OCI-LY1 (cell line): ENCODE results near the gene MARK1.

Source experiments
- EZH2 ChIP-seq: fragments of 200-600 bp; sonication (generic), shearing (Covaris generic); IDR thresholded peaks from 2 replicates; pipeline ENCODE4 v1.8.0; 2017; ENCODE audit warnings: borderline replicate concordance, mixed run types, mild to moderate bottlenecking, antibody characterized with exemption, low read length, moderate library complexity, mixed read lengths
- TF ChIP-seq, protein P1 (sequence below): fragments of 200-600 bp; sonication (generic), shearing (Covaris generic); IDR thresholded peaks from 2 replicates; pipeline ENCODE4 v1.5.1; 2017; ENCODE audit warnings: mild to moderate bottlenecking, antibody characterized with exemption, low read length, moderate library complexity, mixed read lengths

DNA sequence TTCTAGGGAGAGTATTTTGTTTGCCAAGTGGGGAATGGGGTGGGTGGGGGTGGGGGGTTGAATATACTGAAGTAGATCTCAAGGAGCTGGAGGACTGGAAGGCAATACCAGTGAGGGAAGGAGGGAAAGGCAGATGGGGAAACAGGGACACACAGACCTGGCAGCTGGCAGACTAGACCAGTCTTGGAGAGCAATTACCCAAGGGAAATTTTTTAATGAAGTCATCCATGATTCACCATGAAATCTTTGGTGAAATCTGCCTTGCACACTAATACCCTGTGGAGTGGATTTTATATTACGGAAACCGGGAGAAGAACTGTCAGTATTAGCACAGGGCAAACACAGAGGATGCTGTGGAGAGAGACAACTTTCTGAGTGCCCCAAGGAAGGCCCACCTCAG lies 29.7 kb upstream of the MARK1 start:
- TF ChIP-seq, protein P1, sequence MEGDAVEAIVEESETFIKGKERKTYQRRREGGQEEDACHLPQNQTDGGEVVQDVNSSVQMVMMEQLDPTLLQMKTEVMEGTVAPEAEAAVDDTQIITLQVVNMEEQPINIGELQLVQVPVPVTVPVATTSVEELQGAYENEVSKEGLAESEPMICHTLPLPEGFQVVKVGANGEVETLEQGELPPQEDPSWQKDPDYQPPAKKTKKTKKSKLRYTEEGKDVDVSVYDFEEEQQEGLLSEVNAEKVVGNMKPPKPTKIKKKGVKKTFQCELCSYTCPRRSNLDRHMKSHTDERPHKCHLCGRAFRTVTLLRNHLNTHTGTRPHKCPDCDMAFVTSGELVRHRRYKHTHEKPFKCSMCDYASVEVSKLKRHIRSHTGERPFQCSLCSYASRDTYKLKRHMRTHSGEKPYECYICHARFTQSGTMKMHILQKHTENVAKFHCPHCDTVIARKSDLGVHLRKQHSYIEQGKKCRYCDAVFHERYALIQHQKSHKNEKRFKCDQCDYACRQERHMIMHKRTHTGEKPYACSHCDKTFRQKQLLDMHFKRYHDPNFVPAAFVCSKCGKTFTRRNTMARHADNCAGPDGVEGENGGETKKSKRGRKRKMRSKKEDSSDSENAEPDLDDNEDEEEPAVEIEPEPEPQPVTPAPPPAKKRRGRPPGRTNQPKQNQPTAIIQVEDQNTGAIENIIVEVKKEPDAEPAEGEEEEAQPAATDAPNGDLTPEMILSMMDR = no peak
- no peak for TF ChIP-seq EZH2
